Measurements from ENCODE around the gene RFX1.
A peak's percentile ranks its signal among the peaks of the same experiment; 100 is the strongest.
"Not testable (repeated sequence)": the region's sequence is repeated elsewhere in the genome, so short reads cannot be mapped to it uniquely, and the experiment has no call there.

The RFX1 gene

DNA sequence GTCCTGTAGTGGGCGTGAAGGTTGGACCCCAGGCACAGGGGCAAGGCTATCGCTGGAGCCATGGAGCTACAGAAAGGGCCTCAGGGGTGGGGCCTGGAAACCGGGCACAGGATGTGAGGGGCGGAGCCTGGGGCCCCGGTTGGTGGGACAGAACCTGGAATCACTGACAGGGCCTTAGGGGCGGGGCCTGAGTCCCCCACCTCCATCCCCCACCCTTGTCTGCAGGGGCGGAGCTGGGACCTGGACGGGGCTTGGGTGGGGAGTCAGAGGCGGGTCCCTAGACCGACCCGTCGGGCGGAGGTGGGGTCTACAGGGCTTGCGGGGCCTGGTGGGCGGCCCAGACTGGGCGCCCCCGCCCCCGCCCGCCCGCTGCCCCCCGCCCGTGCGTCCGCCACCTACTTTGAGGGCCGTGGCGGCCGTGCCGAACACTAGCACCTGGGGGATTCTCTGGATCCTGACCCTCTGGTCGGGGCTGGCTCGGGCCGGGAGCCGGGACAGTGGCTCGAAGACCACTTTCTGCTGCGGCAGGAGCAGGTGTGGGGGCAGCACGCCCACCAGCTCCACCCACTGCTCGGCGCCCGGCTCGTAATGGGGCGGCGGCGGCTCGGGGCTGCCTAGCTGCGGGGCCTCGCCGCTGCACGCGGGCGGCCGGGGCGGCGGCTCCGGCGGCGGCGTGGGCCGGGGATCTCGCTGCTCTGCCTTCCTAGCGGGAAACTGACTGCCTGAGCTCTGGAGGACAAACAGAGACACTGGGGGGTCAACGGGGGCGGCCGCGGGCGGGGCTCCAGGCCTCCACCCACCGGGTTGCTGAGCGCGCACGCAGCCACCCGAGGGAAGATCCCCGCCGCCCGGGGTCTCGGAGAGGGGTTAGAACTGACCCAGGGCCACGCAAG lies 27.5 kb downstream of the RFX1 start:
- peak; percentile 18 for DNase-seq (ENCODE audit: low spot score)

DNA sequence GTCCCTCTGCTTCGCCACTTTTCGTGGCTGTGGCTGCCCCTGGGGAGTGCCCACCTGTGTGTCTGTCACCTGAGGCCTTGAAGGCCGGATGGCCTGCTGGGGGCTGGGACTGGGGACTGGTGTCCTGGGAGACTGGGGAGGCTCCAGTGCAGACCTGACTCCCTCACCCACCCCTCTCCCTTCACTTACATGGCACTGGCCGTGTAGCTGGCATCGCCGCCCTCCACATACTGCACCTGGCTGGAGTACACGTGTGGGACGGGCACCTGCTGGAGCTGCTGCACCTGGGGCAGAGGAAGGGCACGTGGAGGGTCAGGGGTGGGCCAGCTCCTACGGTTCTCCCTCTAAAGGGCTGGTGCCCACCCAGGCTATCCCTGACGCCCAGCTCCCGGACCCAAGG lies 28.3 kb downstream of the RFX1 start:
- no peak for DNase-seq (ENCODE audit: low spot score)

DNA sequence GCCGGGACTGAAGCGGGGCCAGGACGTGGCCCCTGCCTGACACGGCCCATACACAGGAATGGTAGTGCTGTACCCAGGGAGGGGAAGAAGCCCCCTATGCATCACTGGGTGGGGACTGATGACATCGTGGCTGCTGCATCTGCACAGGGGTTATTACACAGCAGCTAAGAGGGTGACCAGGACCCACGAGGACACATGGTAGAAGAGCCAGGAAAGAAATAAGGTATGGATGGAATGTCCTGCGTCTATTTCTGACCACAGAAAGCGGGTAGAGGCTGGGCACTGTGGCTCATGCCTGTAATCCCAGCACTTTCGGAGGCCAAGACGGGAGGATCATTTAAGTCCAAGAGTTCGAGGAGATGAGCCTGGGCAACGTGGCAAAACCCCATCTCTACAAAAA lies 29.7 kb downstream of the RFX1 start:
- DNase-seq (ENCODE audit: low spot score), result no peak

DNA sequence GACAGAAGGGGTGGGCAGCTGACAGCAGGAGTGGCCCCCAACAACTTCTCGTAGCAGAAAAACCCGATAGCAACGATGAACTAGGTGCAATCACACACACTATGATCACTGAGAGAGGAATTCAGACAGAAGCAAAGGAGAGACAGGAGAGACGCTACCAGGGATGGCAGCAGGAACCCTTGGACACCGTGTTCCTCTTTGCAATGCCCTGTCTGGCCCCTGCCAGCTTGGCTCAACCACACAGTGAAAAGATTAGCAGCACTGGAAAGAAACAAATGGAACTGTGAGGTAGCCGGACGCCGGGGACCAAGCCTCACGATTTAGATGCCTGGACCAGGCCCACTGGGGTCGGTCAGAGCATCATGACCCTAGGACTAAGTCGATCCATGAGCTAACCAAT lies 30.2 kb downstream of the RFX1 start:
- no peak for DNase-seq (ENCODE audit: low spot score)

DNA sequence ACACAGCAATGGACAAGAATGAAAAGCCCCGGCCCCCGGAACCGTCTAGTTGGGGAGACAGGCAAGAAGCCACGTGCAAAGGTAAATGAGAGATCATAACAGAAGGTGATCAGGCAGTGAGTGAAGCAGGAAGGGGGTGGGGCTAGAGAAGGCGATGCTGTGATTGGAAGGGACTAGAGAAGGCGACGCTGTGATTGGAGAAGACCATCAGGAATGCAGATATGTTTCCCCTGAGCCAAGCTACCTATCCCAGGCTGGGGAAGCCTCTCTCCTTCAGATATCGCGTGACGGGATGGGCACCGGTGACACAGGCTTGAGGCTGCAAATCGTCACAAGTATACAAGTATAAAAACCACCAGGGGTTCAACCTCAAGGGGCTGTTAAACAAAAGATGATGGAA lies 32.0 kb downstream of the RFX1 start:
- peak; percentile 68 for DNase-seq (ENCODE audit: low spot score)

DNA sequence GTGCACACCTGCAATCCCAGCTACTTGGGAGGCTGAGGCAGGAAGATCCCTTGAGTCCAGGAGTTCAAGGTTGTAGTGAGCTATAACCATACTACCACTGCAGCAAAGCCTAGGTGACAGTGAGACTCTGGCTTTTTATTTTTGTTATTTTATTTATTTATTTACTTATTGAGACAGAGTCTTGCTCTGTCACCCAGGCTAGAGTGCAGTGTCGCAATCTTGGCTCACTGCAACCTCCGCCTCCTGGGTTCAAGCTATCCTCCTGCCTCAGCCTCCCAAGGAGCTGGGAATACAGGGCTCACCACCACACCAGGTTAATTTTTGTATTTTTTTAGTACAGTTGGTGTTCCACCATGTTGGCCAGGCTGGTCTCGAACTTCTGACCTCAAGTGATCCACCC lies 32.6 kb downstream of the RFX1 start:
- not testable (repeated sequence) for DNase-seq (ENCODE audit: low spot score)

DNA sequence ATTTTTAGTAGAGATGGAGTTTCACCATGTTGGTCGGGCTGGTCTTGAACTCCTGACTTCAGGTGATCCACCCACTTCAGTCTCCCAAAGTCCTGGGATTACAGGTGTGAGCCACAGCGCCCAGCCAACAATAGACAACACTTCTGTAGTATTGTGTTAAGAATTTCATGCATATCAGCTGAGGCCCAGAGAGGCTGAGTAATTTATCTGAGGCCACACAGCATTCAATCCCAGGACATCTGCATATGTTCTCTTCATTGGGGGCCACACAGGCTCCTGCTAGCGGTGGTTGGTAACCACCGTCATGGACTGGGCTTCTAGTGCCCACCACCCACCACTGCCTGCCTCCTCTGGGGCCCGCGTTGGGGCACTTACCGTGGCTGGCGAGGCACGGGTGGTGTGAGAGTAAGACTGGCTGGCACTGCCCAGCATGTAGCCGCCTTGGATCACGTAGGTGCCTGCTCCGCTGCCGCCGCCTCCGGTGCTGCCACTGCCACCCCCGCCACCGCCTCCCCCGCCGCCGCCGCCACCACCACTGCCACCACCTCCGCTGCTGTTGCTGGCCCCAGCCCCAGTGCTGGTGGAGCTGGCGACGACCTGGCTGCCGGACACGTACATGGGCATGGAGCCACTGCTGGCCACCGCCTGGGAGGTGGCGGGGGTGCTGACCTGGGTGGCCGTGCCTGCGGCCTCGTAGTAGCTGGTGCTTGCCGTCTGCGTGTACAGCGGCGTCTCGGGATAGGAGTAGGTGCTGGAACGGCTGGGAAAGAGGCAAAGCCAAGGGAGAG lies 33.6 kb downstream of the RFX1 start:
- DNase-seq (ENCODE audit: low spot score), result no peak

DNA sequence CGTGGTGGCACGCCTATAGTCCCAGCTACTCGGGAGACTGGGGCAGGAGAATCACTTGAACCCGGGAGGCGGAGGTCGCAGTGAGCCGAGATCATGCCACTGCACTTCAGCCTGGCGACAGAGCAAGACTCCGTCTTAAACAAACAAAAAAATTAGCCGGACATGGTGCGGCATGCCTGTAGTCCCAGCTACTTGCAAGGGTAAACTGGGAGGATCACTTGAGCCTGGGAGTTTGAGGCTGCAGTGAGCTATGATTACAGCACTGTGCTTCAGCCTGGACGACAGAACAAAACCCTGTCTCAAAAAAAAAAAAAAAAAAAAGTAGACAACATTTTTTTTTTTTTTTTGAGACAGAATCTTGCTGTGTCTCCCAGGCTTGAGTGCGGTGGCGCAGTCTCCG lies 34.3 kb downstream of the RFX1 start:
- DNase-seq (ENCODE audit: low spot score), result not testable (repeated sequence)

DNA sequence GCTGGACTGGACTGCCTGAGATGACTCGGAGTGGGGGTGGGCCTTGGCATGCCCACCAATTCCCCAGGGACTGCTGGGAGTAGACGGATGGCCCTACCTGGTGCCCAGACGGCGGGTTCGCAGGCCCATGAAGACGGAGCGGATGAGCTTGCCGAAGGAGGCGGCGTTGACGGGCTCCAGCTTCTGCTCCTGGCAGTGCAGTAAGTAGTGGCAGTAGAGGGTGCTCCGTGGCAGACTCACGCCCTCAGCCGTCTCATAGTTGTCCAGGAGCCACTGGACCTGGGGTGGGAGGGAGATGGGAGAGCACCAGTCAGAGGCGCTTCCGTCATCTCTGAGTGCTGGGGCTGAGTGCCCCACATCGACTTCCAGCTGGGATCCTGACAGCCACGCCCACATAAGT lies 36.2 kb downstream of the RFX1 start:
- DNase-seq (ENCODE audit: low spot score), result no peak

DNA sequence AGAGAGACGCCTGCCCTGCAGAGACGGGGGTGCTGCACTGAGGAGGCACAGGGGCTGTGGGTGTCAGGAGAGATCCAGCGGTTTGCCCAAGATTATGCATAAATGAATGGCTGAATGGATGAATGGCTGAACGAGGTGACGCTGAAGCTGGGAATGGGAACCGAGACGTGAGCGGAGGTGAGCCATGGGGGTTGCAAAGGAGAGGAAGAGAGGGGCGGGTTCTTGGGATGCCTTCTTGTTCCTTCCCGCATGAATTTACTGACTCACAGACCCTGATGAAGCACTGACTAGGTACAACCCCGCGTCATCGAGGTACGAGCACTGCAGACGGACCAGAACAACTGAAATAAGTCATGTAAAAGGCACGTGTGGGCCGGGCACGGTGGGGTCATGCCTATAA lies 37.1 kb downstream of the RFX1 start:
- no peak for DNase-seq (ENCODE audit: low spot score)

DNA sequence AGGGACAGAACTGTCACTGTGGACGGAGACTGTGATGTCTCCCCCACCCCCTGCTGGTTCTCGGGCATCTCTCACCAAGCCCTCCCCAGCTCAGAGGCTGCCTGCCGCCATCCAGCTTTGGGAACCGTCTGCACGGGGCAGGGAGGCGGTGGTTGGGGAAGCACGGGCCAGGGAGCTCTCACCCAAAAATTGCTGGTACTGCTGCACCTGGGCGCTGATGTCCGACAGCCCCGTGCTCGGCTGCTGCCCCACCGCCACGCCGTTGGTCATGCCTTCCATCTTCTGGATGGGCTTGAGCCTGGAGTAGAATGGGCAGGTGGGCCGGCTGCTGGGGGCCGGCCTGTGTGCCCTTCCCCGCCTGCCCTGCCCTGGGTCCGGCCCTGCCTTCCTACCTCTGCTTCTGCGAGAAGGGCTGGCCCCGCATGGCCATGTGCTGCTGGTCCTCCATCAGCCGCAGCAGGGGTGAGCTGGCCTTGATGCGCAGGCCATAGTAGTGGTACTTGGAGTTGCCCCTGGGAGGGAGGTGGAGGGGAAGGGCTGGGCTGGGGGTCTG lies 37.7 kb downstream of the RFX1 start:
- DNase-seq (ENCODE audit: low spot score), result no peak

DNA sequence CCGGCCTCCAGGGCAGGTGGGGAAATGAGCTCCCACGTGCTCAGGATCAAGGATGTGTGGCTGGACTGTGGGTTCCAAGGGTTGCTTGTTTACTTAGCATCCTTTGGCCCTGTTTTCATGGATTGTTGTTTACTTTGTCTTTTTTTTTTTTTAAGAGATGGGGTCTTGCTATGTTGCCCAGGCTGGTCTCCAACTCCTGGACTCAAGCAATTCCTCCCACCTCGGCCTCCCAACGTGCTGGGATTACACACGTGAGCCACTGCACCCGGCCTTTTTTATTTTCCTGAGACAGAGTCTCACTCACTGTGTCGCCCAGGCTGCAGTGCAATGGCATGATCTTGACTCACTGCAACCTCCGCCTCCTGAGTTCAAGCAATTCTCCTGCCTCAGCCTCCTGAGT lies 38.9 kb downstream of the RFX1 start:
- DNase-seq (ENCODE audit: low spot score), result not testable (repeated sequence)

DNA sequence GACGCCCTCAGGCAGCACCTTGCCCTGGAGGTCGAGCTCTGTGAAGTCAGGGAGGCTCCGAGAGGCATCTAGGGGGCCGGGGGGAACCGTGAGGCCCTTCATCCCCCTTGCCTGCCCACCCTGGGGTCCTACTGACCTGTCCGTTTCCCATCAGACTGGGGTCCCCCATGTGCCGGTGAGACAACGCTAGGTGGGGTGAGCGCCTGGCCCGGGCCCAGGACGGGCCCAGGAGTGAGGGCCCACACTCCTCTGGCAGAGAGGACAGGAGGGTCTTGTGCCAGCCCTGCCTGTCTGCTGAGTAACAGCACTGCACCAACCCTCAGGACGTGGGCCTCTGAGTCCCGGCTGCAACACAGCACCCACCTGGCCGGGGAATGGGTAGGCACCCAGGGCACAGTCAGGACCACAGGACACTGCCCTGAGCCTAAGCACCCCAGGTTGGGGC lies 39.4 kb downstream of the RFX1 start:
- DNase-seq (ENCODE audit: low spot score), result no peak

DNA sequence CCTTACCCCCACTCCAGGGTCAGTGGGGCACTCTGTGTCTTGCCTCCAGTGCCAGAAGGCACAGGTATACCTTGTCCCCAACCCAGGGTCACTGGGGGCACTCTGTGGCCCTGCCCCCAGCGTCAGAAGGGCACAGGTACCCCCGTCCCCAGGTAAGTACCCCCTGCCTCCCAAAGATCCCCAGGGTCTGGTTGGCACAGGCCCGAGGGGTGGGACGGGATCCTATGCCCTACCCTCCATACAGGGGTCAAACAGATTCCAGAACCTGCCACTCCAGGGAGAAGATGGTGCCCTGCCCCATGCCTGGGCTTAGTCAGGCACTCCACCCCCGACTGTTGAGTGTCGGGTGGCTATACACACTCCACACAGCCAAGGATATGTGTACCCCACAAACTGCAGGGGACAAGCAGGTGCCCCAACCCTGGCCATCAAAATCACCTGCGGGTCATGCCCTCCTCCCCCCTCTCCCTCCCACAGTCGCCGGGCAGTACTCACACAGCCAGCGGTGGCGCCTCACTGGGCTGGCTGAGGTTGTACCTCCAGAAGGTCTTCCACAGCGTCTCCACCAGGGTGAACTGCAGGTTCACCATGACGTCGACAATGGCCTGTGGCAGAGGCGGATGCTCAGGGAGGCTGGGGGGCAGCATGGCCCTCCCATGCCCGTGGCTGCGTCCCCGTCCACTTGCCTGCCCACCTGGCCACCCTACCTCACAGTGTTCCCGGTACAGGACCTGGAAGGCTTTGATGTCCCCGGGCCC lies 40.0 kb downstream of the RFX1 start:
- no peak for DNase-seq (ENCODE audit: low spot score)

DNA sequence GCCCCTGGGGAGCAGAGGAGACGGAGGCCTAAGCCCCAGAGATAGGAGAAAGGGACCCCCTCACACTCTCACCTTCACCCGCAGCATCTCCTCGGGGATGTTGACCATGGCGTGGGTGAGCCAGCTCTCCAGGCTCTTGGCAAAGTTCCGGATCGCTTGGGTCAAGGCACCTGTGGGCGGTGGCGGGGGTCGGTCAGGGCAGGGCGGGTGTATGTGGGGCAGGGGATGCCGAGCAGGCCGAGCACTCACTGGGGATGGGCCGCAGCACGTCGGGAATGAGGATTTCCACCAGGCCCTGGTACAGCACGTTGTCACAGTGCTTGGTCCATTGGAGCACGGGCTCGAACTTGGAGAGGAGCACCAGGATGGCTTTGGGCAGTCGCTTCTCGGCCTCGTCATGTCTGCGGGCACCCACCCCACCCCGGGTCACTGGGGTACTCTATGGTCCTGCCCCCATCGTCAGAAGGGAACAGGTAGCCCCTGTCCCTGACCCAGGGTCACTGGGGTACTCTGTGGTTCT lies 40.7 kb downstream of the RFX1 start:
- no peak for DNase-seq (ENCODE audit: low spot score)

DNA sequence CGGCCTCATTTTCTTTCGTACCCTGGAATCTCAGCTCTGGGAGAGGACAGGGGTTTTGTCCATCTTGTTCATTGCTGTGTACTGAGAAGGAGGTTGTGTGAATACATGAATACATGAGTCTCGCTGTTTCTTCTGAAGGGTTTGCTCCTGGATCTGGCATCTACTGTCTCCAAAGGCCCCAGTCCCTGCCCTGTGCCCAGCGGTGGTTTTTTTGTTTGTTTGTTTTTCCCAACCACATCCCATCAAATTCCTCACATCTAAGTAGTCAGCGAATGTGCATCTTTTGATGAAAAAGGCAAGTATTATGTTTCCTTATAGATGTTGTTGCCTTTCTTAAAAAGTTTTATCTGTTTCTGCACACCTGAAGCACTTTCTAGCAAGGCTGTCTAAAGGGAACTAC lies 41.3 kb downstream of the RFX1 start:
- no peak for DNase-seq (ENCODE audit: low spot score)

DNA sequence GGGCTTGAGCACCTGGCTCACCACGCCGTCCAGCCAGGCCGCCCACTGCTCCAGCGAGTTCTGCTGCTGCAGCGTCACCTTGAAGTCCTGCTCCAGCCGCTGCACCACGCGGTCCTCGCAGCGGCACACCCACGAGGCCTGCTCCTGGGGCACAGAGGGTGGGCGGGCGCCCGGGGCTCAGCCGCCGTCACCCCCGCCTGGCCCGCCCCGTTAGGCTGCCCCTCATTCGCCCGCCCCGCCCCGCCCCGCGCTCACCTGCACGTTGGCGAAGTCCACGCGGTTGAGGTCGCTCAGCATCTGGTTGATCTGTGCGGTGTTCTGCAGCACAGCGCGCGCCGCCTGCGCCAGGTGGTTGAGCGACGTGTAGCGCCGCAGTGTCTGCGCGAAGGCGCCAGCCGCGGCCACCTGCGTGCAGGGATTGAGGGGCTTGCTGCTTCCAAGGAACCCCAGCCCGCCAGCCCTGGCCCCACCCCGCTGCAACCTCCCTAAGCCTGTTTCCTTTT lies 42.5 kb downstream of the RFX1 start:
- DNase-seq (ENCODE audit: low spot score), result no peak

DNA sequence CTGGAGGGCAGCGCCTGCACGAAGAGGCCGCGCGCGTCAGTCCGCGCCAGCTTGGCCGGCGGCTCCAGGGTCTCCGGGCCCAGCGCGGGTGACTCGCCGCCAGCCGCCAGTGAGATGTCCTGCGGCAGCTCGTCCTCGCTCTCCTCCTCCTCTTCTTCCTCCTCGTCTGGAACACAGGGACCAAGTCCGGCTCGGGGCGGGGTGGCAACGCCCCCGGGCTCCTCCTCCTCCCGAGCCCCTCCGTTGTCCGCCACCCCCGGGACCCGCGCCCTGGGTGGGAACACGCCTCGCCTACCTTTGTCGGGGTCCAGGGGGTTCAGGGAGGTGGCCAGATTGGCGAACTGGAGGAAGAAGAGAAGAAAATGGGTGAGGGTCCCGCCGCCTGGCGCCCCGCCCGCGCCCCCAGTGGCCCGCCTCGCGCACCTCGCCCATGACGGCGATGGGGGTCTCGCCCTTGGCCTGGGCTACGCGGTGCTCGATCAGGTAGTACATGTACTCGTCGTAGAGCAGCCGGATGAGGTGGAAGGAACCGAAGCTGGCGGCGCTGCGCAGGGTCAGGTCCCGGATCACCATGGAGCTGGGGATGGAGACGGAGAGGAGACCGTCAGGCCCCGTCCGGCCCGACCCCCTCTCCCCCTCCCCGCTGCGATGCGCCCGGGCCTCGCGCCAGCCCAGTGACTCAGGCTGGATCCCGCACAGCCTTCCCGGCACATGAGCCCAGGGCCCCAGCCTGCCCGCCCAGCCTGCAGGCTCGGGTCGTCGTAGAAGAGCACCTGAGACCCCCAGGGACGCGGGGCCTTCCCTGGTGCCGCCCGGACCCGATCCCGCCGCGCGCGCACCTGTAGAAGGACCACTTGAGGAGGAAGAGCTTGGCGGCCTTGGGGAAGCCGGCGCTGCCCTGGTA lies 43.2 kb downstream of the RFX1 start:
- DNase-seq (ENCODE audit: low spot score), result no peak

DNA sequence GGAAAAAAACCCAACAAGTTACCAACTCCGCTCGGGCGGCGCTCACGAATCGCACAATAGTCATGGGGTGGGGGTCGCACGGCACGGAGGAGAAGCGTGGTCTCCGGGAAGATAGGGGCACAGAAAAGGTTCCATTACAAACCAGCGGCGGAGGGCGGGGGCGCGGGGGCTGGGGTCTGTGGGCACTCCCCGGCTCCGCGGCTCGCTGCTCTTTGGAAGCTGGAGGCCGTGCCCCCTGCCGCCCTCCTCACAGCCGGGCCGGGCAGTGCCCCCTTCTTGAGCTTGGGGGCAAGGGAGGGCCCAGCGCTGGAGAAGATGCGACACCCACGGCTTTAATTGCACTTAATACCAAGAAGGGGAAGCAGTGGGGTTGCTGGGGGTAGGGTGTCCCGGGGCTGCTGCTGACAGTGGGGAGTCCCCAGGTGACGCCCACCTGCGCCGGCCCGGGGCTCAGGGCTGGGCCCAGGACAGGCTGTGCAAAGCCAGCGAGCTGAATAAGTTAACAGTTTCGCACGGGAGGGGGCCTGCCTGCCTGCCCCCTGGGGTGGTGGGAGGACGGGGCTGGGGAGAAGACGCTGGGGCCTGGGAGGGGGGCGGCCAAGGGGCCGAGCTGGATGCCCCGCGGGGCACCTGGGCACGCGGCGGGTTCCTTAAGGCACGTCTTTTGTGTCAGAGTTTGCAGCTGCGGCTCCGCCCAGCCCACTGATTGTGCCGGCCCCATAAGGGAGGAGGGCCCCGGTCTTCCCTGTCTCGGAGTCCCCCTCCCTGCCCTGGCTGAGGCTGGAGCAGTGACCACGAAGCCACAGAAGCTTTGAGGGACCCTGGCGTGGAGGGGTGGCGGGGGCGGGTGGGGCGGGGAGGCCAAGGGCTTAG lies 44.1 kb downstream of the RFX1 start:
- DNase-seq (ENCODE audit: low spot score), result no peak
